ENCODE results near the gene GUCA1A. TPM values are rescaled to one million over a fixed set of nuclear protein-coding genes. Genes with fewer than 3 reads are reported as not detected.
A peak's percentile ranks its signal among the peaks of the same experiment; 100 is the strongest.

The GUCA1A gene
- total RNA-seq, 4 donors from 2014 or later: not detected

GRCh38 chr6:42224222-42225028 is 51.3 kb downstream of the GUCA1A start:
- 84% methylated on average over 12 of the region's 12 CpGs for WGBS
- TF ChIP-seq POLR2AphosphoS5 (IDR thresholded peaks at IDR 0.05) (no peak), EP300 (IDR thresholded peaks at IDR 0.05) (no peak)

GRCh38 chr6:42225029-42225339 is 51.8 kb downstream of the GUCA1A start:
- H3K9me3 ChIP-seq: no peaks in the 10 kb centered on the region
- no peak overlapping the region for H3K4me3 ChIP-seq
- peaks cover 0 to 25% (median 10%) of the 10 kb centered on the region in 4 donors for H3K36me3 ChIP-seq
- H3K4me1 ChIP-seq: peaks cover 0 to 4% (median 2%) of the 10 kb centered on the region in 4 donors
- TF ChIP-seq CTCF (IDR thresholded peaks at IDR 0.05): no peak
- TF ChIP-seq POLR2AphosphoS5 (IDR thresholded peaks at IDR 0.05): no peak
- TF ChIP-seq POLR2A (IDR thresholded peaks at IDR 0.05; ENCODE audit: low read depth): no peak
- no peak for TF ChIP-seq EP300 (IDR thresholded peaks at IDR 0.05)
- no peaks in the 10 kb centered on the region for H3K27me3 ChIP-seq
- intact Hi-C loops (cut with DNase I): no loop called here
- H3K27ac ChIP-seq (replicated peaks in 1 of 4): no peak overlapping the region
- no peak for DNase-seq (ENCODE audit: extremely low spot score)

More at GRCh38 chr6:42224222-42225028, 51.3 kb downstream of the GUCA1A start:
- no peak for DNase-seq (ENCODE audit: extremely low spot score)
- Histone ChIP-seq H3K27me3 (no peaks in the 10 kb centered on the region), H3K27ac (replicated peaks in 1 of 4) (no peak overlapping the region), H3K4me1 (peaks cover 0 to 4% (median 2%) of the 10 kb centered on the region in 4 donors), H3K9me3 (no peaks in the 10 kb centered on the region), H3K4me3 (no peak overlapping the region), H3K36me3 (peaks cover 0 to 23% (median 10%) of the 10 kb centered on the region in 4 donors)
- intact Hi-C loops (cut with DNase I): no loop called here

- 48% methylated on average over 4 of the region's 4 CpGs for WGBS
- peaks cover 0 to 26% (median 10%) of the 10 kb centered on the region in 4 donors for H3K36me3 ChIP-seq
- no peak overlapping the region for H3K4me3 ChIP-seq
- no peaks in the 10 kb centered on the region for H3K9me3 ChIP-seq
- no peak for DNase-seq (ENCODE audit: extremely low spot score)
- intact Hi-C loops (cut with DNase I): no loop called here
- H3K27me3 ChIP-seq: no peaks in the 10 kb centered on the region
- no peak overlapping the region for H3K27ac ChIP-seq (replicated peaks in 1 of 4)
- no peak for TF ChIP-seq EP300 (IDR thresholded peaks at IDR 0.05)
- TF ChIP-seq POLR2A (IDR thresholded peaks at IDR 0.05; ENCODE audit: low read depth): no peak
- TF ChIP-seq CTCF (IDR thresholded peaks at IDR 0.05): no peak
- TF ChIP-seq POLR2AphosphoS5 (IDR thresholded peaks at IDR 0.05): no peak
- H3K4me1 ChIP-seq: peaks cover 0 to 4% (median 2%) of the 10 kb centered on the region in 4 donors
These were observed 52.3 kb downstream of the GUCA1A start for GRCh38 chr6:42225419-42225818.

GRCh38 chr6:42226161-42226611 is 53.0 kb downstream of the GUCA1A start:
- Histone ChIP-seq H3K27me3 (no peaks in the 10 kb centered on the region), H3K9me3 (no peaks in the 10 kb centered on the region), H3K27ac (replicated peaks in 1 of 4) (peak overlapping the region in 1 of 4 donors; percentile 20), H3K36me3 (peaks cover 0 to 34% (median 11%) of the 10 kb centered on the region in 4 donors), H3K4me3 (no peak overlapping the region), H3K4me1 (peaks cover 0 to 4% (median 2%) of the 10 kb centered on the region in 4 donors)
- TF ChIP-seq EP300 (IDR thresholded peaks at IDR 0.05) (no peak), CTCF (IDR thresholded peaks at IDR 0.05) (no peak), POLR2AphosphoS5 (IDR thresholded peaks at IDR 0.05) (no peak), POLR2A (IDR thresholded peaks at IDR 0.05; ENCODE audit: low read depth) (no peak)
- WGBS: 51% methylated on average over 3 of the region's 3 CpGs
- intact Hi-C loops (cut with DNase I): no loop called here
- DNase-seq (ENCODE audit: extremely low spot score): no peak

GRCh38 chr6:42226645-42227143 is 53.5 kb downstream of the GUCA1A start:
- H3K36me3 ChIP-seq: peaks cover 0 to 39% (median 14%) of the 10 kb centered on the region in 4 donors
- intact Hi-C loops (cut with DNase I): no loop called here
- no peak for DNase-seq (ENCODE audit: extremely low spot score)
- H3K4me3 ChIP-seq: no peak overlapping the region
- TF ChIP-seq POLR2AphosphoS5 (IDR thresholded peaks at IDR 0.05) (no peak), POLR2A (IDR thresholded peaks at IDR 0.05; ENCODE audit: low read depth) (no peak), CTCF (IDR thresholded peaks at IDR 0.05) (no peak), EP300 (IDR thresholded peaks at IDR 0.05) (no peak)
- no peaks in the 10 kb centered on the region for H3K9me3 ChIP-seq
- H3K4me1 ChIP-seq: peaks cover 0 to 4% (median 2%) of the 10 kb centered on the region in 4 donors
- 72% methylated on average over 8 of the region's 8 CpGs for WGBS
- no peak overlapping the region for H3K27ac ChIP-seq (replicated peaks in 1 of 4)
- H3K27me3 ChIP-seq: no peaks in the 10 kb centered on the region
